HG02973 (cell line): Measurements from ENCODE around the gene NOTCH2.
"Not testable (repeated sequence)": the region's sequence is repeated elsewhere in the genome, so short reads cannot be mapped to it uniquely, and the experiment has no call there.

Experiments used
- ATAC-seq: cut with Tn5 transposase; IDR thresholded peaks from one replicate; pipeline ENCODE4 v1.9.1; 2021; ENCODE audit warnings: moderate library complexity; ENCODE audit not compliant: unreplicated experiment

NOTCH2 gene

DNA sequence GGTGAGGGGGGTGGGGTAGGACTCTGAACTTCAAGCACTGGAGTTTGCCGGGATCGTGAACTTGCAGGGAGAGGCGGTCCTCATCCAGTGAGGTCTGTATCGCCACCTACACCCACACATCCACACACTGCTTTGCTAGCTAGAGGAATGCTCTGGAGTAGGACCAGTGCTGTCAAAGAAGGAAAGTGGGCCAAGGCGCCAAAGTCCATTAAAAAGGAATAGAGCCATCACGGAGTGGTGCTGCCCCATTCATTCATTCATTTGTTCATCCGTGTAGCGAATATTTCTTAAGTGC lies 405 bp upstream of the NOTCH2 start:
- ATAC-seq: not testable (repeated sequence)

DNA sequence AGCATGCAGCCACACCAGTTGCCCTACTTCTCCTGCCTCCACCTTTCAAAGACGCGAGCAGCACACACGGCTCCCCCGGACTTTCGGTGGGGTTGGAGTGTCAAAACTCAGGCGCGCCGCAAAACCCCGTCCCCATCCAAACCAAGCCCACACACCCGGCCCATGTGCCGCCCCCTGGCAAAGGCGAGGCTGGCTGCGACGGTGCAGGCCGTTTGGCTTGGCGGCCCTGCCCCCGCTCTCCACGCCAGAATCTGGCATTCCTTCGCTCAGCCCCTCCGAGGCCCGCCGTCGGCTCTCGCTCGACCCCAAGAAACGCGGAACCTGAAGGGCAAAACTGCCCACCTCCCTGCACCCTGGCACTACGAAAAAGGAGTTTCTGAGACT lies 787 bp downstream of the NOTCH2 start:
- not testable (repeated sequence) for ATAC-seq

DNA sequence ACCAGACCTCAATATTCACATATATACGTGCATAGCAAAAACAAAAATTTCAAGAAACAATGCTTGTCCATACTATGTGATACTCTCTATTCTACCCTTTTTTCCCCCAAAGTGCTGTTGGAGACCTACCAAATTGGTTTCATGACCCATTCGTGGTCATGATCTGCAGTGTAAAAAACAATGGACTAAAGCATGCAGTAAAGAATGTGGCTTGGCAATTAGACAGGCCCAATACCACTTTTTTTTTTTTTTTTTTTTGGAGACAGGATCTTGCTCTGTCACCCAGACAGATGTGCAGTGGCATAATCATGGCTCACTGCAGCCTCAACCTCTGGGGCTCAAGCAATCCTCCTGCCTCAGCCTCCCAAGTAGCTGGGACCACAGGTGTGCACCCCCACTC lies 21.3 kb downstream of the NOTCH2 start:
- not testable (repeated sequence) for ATAC-seq

DNA sequence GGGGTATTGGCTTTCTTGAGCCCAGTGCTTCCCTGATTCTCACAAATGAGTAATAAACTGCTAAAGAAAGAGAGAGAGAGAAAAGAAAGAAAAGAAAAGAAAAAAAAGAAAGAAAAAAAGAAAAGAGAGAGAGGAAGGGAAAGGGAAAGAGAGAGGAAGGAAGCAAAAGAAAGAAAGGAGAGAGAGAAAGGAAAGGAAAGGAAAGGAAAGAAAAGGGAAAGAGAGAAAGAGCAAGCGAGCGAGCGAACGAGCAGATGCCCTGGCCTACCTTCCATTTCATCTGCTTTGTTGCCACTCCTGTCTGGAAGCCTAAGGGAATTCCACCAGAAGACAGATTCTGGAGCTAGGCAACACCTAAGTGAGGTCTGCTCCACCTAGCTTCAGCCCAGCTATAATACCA lies 27.7 kb downstream of the NOTCH2 start:
- ATAC-seq: not testable (repeated sequence)

DNA sequence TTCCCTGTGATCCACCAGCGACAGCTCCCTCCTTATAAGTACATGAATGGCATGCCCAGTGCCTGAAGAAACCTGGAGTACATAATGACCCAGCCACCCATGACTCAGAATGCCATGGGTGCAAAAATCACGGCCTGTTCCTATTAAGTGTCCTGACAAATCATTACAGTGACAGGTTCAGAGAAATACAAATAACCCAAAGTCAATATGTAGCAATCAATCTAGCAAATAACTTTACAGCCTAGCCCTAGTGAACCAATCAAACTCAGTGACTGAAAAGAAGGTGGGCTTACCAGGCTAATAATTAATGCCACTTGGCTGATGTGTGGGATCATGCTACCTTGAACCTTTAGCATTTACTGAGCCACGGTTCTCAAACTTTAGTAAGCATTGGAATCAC lies 37.2 kb downstream of the NOTCH2 start:
- ATAC-seq: not testable (repeated sequence)

DNA sequence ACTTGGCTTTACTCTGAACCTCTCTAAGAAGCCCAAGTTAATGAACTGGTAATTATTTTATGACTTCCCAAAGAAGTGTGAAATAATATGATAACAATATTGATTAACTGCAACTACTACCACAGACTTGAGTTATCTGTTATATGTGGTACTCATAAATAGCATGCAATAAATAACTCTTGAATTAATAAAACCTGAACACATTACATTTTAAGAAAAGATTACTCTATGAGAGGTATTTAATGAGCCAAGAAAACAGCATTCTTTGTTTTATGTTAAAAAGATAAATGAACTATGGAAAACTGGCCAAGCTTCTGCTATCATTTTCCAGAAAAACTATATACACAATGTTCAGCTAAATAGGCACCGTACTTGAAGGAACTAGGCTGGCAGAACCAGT lies 45.7 kb downstream of the NOTCH2 start:
- not testable (repeated sequence) for ATAC-seq

DNA sequence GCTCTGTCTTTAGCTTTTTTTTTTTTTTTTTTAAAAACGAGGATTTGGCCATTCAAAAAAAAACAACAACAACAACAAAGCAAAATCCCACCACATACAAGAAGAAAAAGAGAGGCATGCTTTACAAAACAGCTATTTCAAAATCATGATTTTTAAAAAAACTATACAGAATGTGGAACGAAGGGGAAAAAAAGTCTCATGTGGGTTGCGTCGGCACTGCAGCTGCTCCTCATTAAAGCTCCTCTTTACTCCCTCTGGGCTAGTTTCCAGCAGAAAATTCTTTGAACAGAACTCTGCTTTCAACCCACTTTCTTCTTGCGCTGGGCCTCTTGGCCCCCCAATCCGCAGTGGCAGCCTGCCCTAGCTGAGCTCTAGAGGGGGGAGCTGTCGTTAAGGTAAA lies 54.5 kb downstream of the NOTCH2 start:
- not testable (repeated sequence) for ATAC-seq

DNA sequence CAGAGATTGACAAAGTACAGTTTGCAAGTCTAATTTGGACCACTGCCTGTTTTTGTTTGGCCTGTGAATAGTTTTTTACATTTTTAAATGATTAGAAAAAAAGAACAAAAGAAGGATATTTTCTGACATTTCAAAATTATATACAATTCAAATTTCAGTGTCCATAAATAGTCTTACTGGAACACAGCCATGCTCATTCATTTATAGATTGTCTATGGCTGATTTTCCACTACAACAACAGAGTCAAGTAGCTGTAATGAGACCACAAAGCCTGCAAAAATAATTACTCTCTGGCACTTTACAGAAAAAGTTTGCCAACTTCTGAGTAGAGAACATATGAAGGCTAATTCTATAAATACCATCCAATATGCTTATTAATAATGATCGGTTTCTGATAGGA lies 61.1 kb downstream of the NOTCH2 start:
- not testable (repeated sequence) for ATAC-seq

DNA sequence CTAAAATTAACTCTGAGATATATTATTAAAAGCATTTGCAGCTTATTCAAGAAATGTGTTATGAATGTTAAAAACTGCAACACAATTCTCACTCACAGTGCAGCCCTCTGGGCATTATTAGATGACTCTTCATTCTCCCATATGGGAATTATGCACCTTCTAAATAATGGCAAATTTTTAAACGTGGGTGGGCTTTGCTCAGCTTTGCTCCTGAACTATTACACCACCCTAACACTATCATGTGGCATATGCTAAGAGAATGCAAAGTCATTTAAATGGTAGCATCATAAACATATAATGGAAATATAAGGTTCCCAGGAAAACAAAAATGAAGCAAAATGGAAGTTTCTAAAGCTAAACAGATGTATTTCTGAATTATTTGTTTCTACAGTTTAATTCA lies 61.6 kb downstream of the NOTCH2 start:
- ATAC-seq: not testable (repeated sequence)

DNA sequence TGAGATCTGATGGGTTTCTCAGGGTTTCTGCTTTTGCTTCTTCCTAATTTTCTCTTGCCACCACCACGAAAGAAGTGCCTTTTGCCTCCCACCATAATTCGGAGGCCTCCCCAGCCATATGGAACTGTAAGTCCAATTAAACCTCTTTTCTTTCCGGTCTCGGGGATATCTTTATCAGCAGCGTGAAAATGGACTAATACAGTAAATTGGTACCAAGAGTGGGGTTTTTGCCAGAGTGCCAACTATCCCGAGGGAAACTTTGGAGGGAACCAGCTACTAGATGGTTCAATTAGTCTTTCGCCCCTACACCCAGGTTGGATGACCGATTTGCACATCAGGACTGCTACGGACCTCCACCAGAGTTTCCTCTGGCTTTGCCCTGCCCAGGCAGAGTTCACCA lies 68.4 kb downstream of the NOTCH2 start:
- not testable (repeated sequence) for ATAC-seq

DNA sequence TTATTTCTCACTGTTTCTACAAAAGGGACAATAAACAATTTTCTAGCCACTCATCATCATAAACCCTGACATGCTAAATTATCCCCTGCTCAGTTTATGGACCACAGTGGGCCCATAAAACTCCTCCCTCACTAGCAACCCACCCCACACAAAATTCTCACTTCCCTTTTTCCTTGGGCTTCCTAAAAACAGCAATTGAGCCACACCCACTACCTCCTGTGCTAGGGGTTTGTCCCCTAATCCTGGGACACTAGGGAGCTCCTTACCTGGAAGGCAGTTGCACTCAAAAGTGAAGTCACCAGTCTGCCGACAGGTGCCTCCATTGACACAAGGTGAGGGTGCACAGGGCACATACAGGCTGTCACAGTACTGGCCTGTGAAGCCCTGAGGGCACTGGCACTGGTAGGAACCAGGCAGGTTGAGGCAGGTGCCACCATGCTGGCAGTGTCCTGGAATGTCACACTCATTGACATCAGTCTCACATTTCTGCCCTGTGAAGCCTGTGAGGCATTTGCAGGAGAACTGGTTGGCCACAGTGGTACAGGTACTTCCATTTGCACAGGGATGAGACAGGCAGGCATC lies 72.6 kb downstream of the NOTCH2 start:
- not testable (repeated sequence) for ATAC-seq

DNA sequence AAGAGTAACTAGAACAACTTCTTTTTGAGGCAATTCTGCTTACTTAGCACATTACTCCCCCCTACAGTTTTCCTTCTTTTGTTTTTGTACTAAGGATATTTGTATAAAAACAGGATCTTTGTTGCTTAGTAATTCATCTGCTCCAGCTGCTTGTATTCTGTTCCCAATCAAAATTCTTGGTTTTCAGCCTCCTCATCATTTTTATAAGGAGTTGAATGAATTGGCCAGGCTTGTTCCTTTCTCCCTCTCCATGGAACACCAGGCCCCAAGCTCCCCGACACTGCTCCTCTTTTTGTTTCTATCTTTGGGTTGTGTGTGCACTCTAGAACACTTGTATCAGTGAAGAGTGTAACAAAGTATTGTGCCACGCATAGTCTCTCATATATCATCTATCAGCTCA lies 73.5 kb downstream of the NOTCH2 start:
- ATAC-seq: not testable (repeated sequence)

DNA sequence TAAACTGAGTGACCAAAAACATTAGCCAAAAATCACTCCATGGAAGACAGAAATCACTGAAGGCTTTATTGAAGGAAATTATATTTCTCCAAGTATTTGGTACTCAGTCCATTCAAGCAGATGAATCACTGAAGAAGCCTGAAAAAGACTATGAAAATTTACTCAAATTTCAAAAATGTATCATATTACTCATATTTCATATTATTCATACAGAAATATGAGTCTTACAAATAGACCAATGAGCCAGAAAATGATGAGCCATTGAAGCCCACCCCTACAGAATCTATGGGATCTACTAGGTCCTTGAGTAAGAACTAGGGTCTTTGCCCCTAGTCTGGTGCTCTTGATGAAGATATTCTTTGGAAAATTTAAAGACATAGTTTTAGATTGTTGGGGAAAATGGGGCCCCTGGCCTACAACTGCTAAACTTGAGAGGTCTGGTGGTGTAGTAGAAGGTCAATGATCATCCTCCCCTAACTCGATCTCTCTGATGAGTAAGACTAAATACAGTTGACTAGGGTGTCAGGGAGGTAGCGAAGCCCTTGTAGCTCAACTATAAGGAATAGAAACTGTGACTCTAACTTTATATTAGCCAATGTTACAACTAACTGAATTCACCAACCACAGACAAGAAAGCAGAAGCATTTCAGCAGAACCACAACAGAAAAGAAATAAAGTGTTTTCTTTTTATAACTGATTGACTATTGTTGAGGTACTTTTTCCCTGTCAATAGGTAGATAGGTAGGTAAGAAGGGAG lies 81.0 kb downstream of the NOTCH2 start:
- no peak for ATAC-seq

DNA sequence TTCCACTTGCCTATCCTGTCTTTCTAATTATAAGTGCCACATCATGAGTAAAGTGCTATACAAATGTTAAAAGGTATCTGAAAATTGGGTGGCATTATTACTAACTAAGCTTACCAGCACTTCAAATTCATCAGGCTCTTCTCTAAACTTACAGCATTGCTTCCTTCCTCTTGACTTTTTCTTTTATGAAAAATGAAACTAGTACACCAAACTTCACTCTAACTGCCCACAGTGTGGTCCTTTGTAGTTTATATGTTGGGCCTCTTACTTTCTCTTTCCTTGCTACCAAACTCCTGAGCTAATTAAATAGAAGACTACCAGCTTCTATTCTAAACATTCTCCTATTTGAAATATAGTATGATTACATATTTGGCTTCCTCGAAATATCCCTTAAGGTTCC lies 81.8 kb downstream of the NOTCH2 start:
- ATAC-seq: no peak

DNA sequence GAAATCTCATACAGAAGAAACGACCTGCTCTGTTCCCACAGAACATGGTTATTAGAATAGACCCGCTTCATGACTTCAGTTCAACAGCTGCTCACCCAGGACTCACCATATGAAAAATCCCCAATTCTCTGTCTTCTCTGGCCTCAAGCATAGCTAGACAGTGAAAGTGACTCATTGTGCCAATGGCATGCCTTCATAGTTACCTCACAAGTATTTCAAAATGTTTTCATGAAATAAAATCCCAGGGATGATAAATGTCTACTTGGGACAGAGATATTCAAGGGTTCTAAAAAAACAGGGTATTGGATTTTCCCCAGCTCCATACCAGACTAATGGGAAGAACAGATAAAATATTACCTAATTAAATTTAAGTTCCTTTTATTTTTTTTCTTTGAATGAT lies 82.3 kb downstream of the NOTCH2 start:
- ATAC-seq: no peak

DNA sequence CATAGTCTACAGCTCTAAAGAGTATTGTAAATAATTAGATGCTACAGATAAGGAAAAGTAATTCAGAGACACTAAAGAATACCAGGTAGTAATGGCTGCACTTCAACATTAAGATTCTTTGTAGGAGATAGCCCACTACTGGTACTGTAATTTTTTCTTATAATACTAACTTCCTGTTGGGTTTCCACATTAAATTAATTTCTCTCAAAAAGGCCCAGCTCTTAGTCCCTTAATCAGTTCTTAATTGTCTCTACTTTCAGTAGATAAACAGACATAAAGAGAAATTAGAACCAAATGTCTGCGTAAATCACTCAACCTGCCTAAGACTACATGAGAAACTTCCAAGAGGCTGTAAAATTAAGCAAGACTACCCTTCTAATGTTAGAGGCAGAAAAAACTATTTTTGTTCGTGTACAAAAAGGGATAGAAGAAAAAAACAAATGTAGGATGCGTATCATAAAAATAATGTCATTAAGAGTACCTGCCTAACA lies 83.4 kb downstream of the NOTCH2 start:
- no peak for ATAC-seq

DNA sequence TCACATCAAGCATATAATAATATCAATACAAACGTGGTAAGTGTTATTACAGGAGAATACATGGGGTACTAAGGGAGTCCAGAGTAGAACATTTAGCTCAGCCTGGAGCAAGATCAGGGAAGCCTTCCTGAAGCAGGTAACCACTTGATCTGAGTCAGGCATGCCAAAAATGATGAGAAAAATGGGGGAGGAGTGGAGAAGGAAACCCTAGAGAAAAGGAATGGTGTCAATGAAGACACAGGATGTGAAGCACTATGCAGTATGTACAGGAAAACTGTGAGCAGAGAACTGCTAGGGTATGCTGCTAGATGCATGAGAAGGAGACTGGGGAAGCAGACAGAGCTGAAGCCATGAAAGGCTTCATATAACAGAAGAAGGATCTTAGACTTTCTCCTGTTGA lies 84.7 kb downstream of the NOTCH2 start:
- no peak for ATAC-seq

DNA sequence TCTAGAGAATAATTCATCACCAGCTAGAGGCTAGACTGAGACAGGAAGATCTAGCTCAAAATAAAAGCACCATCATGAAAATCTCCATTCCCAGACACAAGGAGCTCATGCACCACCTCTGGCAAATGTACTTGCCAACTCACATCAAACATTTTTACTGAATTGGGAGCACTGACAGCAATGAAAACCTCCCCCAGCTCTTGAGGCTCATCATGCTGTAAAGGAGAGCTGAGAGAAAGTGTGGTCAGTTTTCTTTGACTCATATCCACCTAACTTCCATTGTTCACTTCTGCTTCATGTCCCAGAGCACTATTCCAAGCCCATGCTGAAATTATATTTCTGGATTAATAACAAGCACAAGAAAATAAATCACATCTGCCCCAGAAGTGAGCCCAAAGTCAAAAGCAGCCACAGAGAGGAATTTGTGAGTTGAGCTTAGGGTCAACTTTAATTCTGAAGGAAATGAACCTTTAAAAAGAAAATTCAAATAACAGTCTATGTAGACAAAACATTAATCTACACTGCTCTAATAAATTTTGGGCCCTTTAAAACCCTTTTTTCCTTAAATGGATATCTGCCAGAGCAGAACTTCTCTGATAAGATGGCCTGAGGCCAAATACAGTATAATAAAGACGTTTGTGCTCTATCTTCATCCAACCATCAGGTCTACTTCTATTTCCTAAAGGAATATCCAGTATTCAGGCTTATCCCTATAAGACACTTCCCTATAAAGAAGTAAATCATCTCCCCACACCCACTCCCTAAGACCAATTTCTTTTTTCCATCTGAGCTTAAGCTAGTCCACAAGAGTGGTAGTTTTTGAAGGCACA lies 87.3 kb downstream of the NOTCH2 start:
- no peak for ATAC-seq

DNA sequence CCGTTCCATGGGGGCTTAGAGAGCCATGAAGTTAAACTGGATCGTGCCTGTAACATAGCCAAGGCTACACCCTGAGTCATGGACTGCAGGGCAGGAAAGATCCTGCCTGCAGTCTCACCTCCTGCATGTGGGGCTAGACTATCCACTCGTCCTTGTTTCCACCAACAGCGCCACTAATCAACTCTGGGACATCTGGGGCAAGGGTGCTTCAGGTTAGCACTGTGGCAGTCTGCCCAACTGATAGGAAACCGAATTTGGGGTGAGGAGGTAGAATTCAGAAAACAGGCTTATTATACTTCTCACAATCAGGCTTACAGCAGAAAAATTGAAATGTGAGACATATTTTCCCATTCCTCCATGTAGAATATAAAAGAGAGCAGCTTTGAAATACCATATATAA lies 88.0 kb downstream of the NOTCH2 start:
- ATAC-seq: no peak

DNA sequence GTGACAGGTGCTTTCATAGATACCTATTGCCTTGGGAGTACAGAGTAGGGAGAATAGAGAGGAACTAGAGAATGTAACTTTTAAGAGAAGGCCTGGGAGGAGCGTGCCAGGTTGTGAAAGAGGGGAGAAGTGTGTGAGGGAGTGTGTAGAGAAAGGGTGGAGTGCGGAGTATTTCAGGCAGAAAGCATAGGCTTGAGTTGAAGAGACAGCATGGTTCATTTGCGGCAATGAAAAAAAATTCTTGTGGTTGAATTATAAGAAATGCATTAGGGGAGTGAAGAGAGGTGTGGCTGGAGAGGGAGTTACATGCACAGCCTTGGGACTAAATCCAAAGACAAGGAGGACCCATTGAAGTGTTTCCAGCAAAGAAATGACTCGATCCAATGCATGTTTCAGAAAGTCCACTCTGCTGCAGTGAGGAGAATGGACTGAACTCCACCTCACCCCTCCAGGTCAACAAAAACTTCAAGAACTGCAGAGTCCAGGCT lies 91.4 kb downstream of the NOTCH2 start:
- no peak for ATAC-seq

DNA sequence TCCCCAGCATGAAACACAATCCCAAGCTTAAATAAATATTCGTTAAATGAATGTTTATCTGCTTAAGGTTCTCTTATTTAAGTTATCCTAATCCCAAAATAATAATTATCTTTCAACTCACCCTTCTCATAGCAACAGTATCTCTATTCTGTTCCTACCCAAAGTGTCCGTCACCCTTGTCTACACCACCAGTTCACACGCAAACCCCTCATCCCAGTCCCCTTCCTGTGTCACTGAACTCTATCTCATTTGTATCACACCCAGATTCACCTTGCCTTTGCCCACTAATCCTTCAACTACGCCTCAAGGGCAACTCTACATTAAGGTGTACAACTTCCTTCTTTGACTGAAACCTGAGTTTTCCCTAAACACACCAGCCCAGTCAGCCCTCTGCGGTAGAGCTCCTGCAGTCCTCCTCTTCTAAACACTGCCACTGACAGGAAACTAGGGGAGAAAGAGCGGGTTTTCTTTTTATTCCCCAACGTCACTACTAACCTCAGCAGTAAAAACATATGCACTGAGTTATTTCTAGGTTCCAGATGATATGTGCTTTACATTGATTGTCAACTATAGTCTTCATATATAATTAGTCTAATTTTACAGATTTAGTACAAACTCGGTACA lies 92.2 kb downstream of the NOTCH2 start:
- not testable (repeated sequence) for ATAC-seq
